ENCODE results near the gene DNAH11. TPM values are rescaled to one million over a fixed set of nuclear protein-coding genes. Genes with fewer than 3 reads are reported as not detected.

DNAH11 gene
- total RNA-seq, 1 experiment from 2014 or later, result 2.0 TPM

DNA sequence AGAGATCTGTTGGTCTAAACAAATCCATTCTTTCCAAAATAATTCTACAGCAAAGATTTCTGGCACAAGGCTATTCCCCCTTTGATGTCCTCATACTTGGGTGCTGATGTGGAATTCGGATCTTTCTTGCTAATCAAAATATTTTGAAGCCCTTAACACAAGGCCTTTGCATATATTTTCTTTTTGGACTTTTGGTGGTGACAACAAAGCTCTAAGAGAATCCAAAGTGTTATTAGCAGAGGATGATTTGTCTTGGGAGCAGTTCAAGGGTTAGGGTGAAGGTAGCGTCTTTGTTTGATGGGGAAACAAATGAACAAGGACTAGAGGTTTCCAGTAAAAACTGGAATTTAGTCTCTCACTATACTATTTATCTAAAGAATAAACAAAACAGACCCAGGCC lies 205.0 kb downstream of the DNAH11 start:
- no TSS peak for BruUV-seq (replicated peaks)
- Mint-ChIP-seq H3K4me1 (ENCODE audit: low read depth, unreplicated experiment) (no peaks in the 10 kb centered on the region), H3K9me3 (ENCODE audit: unreplicated experiment) (no peaks in the 10 kb centered on the region), H3K27ac (ENCODE audit: unreplicated experiment) (no peak overlapping the region), H3K27me3 (ENCODE audit: insufficient read depth, unreplicated experiment) (no peaks in the 10 kb centered on the region), H3K4me3 (ENCODE audit: unreplicated experiment) (no peak overlapping the region), H3K36me3 (ENCODE audit: insufficient read depth, unreplicated experiment) (peaks cover 6% of the 10 kb centered on the region)
- no peaks in the 10 kb centered on the region for H3K27me3 ChIP-seq (replicated peaks; ENCODE audit: control insufficient read depth, insufficient read depth, low read length)
- CTCF ChIA-PET, result no interaction called here
- peaks cover 6% of the 10 kb centered on the region; the same call in 1 of the 2 replicates for H3K4me1 ChIP-seq
- TF ChIP-seq, protein P1, sequence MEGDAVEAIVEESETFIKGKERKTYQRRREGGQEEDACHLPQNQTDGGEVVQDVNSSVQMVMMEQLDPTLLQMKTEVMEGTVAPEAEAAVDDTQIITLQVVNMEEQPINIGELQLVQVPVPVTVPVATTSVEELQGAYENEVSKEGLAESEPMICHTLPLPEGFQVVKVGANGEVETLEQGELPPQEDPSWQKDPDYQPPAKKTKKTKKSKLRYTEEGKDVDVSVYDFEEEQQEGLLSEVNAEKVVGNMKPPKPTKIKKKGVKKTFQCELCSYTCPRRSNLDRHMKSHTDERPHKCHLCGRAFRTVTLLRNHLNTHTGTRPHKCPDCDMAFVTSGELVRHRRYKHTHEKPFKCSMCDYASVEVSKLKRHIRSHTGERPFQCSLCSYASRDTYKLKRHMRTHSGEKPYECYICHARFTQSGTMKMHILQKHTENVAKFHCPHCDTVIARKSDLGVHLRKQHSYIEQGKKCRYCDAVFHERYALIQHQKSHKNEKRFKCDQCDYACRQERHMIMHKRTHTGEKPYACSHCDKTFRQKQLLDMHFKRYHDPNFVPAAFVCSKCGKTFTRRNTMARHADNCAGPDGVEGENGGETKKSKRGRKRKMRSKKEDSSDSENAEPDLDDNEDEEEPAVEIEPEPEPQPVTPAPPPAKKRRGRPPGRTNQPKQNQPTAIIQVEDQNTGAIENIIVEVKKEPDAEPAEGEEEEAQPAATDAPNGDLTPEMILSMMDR (IDR thresholded peaks at IDR 0.05; ENCODE audit: insufficient read depth in 1 of 2, low read depth in 1 of 2, low read length in 1 of 2, severe bottlenecking in 1 of 2, unreplicated experiment in 1 of 2), result no peak
- POLR2A ChIA-PET, result no interaction called here
- no peak for DNase-seq
- intact Hi-C loops (cut with micrococcal nuclease; ENCODE audit: unreplicated experiment), result no loop called here
- no peak overlapping the region for H3K4me3 ChIP-seq (ENCODE audit: low read depth, low read length)
- H3K36me3 ChIP-seq (ENCODE audit: control insufficient read depth, insufficient read depth, low read length), result 0 out of 2 replicates have a peak, but pooled peaks cover 1% of the 10 kb centered on the region
- H3K9me3 ChIP-seq, result no peaks in the 10 kb centered on the region

DNA sequence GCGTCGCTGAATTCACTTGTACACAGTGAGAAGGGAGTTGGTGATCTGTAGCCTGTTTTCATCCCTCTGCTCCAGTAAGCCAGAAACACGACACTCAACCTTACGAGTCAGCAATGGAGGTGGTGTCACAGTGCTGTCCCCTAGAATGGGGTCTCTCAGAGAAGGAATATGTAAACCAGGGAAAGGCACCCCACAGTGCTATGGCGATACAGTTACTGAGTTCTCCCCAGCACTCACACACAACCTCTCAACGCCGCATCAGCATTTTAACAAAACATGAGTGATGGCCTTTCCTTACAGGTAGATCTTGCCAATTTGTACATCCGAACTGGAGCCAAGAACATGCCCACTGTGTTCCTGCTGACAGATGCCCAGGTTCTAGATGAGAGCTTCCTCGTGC lies 206.5 kb downstream of the DNAH11 start:
- no peaks in the 10 kb centered on the region for H3K27me3 Mint-ChIP-seq (ENCODE audit: insufficient read depth, unreplicated experiment)
- intact Hi-C loops (cut with micrococcal nuclease; ENCODE audit: unreplicated experiment), result no loop called here
- TF ChIP-seq, protein P1 (IDR thresholded peaks at IDR 0.05; ENCODE audit: insufficient read depth in 1 of 2, low read depth in 1 of 2, low read length in 1 of 2, severe bottlenecking in 1 of 2, unreplicated experiment in 1 of 2), result no peak
- Histone ChIP-seq H3K9me3 (no peaks in the 10 kb centered on the region), H3K4me1 (peaks cover 6% of the 10 kb centered on the region; the same call in 1 of the 2 replicates), H3K27me3 (replicated peaks; ENCODE audit: control insufficient read depth, insufficient read depth, low read length) (no peaks in the 10 kb centered on the region), H3K36me3 (ENCODE audit: control insufficient read depth, insufficient read depth, low read length) (0 out of 2 replicates have a peak, but pooled peaks cover 1% of the 10 kb centered on the region), H3K4me3 (ENCODE audit: low read depth, low read length) (no peak overlapping the region)
- H3K9me3 Mint-ChIP-seq (ENCODE audit: unreplicated experiment), result no peaks in the 10 kb centered on the region
- H3K36me3 Mint-ChIP-seq (ENCODE audit: insufficient read depth, unreplicated experiment), result peaks cover 6% of the 10 kb centered on the region
- POLR2A ChIA-PET, result no interaction called here
- no peak for DNase-seq
- no peaks in the 10 kb centered on the region for H3K4me1 Mint-ChIP-seq (ENCODE audit: low read depth, unreplicated experiment)
- BruUV-seq (replicated peaks), result no TSS peak
- H3K27ac Mint-ChIP-seq (ENCODE audit: unreplicated experiment), result no peak overlapping the region
- CTCF ChIA-PET, result no interaction called here
- no peak overlapping the region for H3K4me3 Mint-ChIP-seq (ENCODE audit: unreplicated experiment)

DNA sequence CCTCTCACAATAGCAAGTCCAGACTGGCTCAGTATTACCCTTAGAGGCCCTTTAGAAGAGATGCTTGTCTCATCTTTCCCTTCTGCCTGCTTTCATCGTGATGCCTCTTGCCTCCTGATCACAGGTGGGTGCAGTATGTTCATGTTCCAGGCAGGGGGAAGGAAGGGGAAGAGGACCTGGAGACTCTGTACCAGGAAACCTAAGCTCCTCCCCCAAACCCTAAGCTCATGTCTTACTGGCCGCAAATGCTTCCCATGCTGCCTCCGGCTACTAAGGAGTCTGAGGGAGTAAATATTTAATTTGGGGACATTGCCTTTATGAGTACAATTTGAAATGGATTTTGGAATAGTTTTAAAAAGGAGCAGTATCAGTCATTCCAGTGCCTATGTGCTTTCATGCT lies 210.2 kb downstream of the DNAH11 start:
- no TSS peak for BruUV-seq (replicated peaks)
- Mint-ChIP-seq H3K27ac (ENCODE audit: unreplicated experiment) (no peak overlapping the region), H3K4me1 (ENCODE audit: low read depth, unreplicated experiment) (peaks cover 20% of the 10 kb centered on the region)

More for the DNA sequence above, 210.2 kb downstream of the DNAH11 start:
- Mint-ChIP-seq H3K36me3 (ENCODE audit: insufficient read depth, unreplicated experiment) (peaks cover 6% of the 10 kb centered on the region), H3K9me3 (ENCODE audit: unreplicated experiment) (no peaks in the 10 kb centered on the region), H3K4me3 (ENCODE audit: unreplicated experiment) (no peak overlapping the region), H3K27me3 (ENCODE audit: insufficient read depth, unreplicated experiment) (no peaks in the 10 kb centered on the region)
- Histone ChIP-seq H3K36me3 (ENCODE audit: control insufficient read depth, insufficient read depth, low read length) (0 out of 2 replicates have a peak, but pooled peaks cover 1% of the 10 kb centered on the region), H3K27me3 (replicated peaks; ENCODE audit: control insufficient read depth, insufficient read depth, low read length) (no peaks in the 10 kb centered on the region), H3K4me1 (peaks cover 4% of the 10 kb centered on the region; the same call in 1 of the 2 replicates), H3K9me3 (no peaks in the 10 kb centered on the region), H3K4me3 (ENCODE audit: low read depth, low read length) (no peak overlapping the region)
- CTCF ChIA-PET, result interaction anchor here (0.7 kb wide), 1 partner anchor 187 kb away, joined by 3 read pairs; no protein-coding TSS in a partner anchor
- POLR2A ChIA-PET, result no interaction called here
- TF ChIP-seq, protein P1 (IDR thresholded peaks at IDR 0.05; ENCODE audit: insufficient read depth in 1 of 2, low read depth in 1 of 2, low read length in 1 of 2, severe bottlenecking in 1 of 2, unreplicated experiment in 1 of 2), result no peak
- intact Hi-C loops (cut with micrococcal nuclease; ENCODE audit: unreplicated experiment), result no loop called here
- DNase-seq, result no peak

Measured in Caco-2 (cell line).